ENCODE results near the gene COL6A6.
A peak's percentile ranks its signal among the peaks of the same experiment; 100 is the strongest.

COL6A6 gene, protein sequence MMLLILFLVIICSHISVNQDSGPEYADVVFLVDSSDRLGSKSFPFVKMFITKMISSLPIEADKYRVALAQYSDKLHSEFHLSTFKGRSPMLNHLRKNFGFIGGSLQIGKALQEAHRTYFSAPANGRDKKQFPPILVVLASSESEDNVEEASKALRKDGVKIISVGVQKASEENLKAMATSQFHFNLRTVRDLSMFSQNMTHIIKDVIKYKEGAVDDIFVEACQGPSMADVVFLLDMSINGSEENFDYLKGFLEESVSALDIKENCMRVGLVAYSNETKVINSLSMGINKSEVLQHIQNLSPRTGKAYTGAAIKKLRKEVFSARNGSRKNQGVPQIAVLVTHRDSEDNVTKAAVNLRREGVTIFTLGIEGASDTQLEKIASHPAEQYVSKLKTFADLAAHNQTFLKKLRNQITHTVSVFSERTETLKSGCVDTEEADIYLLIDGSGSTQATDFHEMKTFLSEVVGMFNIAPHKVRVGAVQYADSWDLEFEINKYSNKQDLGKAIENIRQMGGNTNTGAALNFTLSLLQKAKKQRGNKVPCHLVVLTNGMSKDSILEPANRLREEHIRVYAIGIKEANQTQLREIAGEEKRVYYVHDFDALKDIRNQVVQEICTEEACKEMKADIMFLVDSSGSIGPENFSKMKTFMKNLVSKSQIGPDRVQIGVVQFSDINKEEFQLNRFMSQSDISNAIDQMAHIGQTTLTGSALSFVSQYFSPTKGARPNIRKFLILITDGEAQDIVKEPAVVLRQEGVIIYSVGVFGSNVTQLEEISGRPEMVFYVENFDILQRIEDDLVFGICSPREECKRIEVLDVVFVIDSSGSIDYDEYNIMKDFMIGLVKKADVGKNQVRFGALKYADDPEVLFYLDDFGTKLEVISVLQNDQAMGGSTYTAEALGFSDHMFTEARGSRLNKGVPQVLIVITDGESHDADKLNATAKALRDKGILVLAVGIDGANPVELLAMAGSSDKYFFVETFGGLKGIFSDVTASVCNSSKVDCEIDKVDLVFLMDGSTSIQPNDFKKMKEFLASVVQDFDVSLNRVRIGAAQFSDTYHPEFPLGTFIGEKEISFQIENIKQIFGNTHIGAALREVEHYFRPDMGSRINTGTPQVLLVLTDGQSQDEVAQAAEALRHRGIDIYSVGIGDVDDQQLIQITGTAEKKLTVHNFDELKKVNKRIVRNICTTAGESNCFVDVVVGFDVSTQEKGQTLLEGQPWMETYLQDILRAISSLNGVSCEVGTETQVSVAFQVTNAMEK (N-terminal part only)

DNA sequence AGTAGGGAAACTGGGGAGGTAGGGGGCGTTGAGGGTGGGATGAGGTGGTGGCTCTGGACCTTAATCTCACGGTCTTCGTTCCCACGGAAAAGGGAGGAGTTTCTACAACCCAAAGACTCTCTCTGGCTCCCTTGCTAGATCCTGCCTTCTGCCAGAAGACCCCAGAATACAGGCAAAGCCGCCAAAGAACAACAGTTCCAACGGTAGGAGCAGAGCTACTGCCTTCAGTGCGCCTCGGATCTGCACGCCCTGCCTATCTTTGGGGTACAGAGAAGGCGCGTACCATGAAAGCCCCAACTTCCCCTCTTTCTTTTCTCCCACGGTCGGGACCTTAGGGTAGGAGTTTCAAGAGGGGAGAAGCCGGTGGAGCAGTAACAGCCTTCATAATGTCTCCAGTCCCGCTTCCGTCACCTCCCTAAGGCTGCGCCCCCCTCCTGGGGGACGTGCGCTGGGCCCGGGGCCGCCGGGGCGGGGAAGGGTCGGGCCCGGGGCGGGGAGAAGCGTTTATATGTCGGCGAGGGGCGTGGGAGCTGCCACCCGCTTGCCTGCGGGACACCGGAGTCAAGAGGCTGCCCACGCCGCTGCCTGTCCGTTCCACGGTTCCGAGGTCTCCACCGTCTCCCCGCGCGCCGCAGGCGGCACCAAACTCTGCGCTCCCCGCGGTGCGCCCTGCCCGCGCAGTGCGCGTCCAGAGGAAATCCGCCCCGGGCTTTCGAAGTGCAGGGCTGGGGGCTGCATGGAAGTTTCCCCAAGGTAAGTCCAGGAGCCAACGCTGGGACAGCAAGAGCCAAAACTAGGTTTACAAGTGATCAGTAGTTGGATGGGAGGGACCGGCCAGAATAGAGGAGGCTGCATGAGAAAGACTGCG lies at the start of gene COL6A6:
Gene COL6A6 (plus strand): TSS at position 533 of the 868 bp plus-strand sequence. CDS start 43,188 bp downstream, outside the sequence.
- Histone ChIP-seq H3K4me1 (ENCODE audit: control insufficient read depth in 5 of 5, insufficient read depth in 5 of 5, low read length in 5 of 5) (peaks cover 0 to 4% (median 0%) of the 10 kb centered on the region in 5 donors), H3K4me3 (ENCODE audit: low read depth in 1 of 5, low read length in 5 of 5) (peak within 1 kb of the TSS in 4 of 5 donors; percentile 13 to 59 (median 51)), H3K27me3 (ENCODE audit: control insufficient read depth in 5 of 5, insufficient read depth in 4 of 5, low read length in 5 of 5) (peaks cover 6 to 25% (median 19%) of the 10 kb centered on the region in 5 donors), H3K9ac (ENCODE audit: low read length in 5 of 5) (no peak within 1 kb of the TSS), H3K9me3 (ENCODE audit: control insufficient read depth in 5 of 5, low read length in 5 of 5) (no peaks in the 10 kb centered on the region), H3K36me3 (ENCODE audit: control insufficient read depth in 5 of 5, insufficient read depth in 5 of 5, low read length in 5 of 5) (no peaks in the 10 kb centered on the region), H3K27ac (ENCODE audit: low read depth, low read length) (no peak within 1 kb of the TSS)

DNA sequence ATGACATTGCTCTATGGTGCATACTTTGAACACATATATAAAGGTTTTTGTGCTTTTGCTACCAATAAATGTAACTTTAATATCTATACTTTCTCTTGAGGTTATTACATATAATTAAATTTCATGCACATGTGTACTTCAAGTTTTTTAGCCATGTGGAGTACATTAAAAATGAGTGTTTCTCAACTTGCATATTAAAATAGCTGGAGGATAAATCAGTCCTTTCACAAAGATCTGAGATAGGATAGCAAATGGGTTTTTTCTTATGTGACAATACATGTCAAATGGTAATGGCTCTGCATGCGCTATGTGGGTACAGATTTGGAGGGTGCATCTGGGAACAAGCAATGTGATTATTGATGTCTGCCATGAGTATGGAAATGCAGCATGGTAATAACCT lies 48.7 kb upstream of the COL6A6 start:
- Histone ChIP-seq H3K9me3 (ENCODE audit: control insufficient read depth in 5 of 5, low read length in 5 of 5) (no peaks in the 10 kb centered on the region), H3K4me1 (ENCODE audit: control insufficient read depth in 5 of 5, insufficient read depth in 5 of 5, low read length in 5 of 5) (peaks cover 0 to 10% (median 2%) of the 10 kb centered on the region in 5 donors), H3K36me3 (ENCODE audit: control insufficient read depth in 5 of 5, insufficient read depth in 5 of 5, low read length in 5 of 5) (no peaks in the 10 kb centered on the region), H3K27me3 (ENCODE audit: control insufficient read depth in 5 of 5, insufficient read depth in 4 of 5, low read length in 5 of 5) (no peaks in the 10 kb centered on the region), H3K4me3 (ENCODE audit: low read depth in 1 of 5, low read length in 5 of 5) (no peak overlapping the region), H3K9ac (ENCODE audit: low read length in 5 of 5) (no peak overlapping the region), H3K27ac (ENCODE audit: low read depth, low read length) (no peak overlapping the region)

DNA sequence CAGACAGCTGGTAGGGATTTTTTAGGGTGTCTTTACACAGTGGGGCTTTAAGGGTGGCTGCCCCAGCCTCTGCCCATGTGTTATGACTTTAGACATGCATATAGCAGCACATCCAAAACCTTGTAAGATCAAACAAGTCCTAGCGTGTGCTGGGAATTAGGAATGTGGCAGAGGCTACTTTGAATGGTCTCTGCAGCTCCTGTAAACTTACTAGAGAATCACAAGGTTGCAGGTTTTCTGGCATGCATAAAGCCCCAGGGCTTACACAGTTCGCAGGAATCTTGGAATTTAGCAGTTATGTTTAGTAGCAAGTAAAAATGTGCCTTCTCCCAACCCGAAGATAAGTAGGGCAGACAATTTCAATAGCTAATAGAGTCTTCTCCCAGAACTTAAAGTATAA lies 46.9 kb upstream of the COL6A6 start:
- H3K9me3 ChIP-seq (ENCODE audit: control insufficient read depth in 5 of 5, low read length in 5 of 5): no peaks in the 10 kb centered on the region
- no peaks in the 10 kb centered on the region for H3K36me3 ChIP-seq (ENCODE audit: control insufficient read depth in 5 of 5, insufficient read depth in 5 of 5, low read length in 5 of 5)
- H3K27me3 ChIP-seq (ENCODE audit: control insufficient read depth in 5 of 5, insufficient read depth in 4 of 5, low read length in 5 of 5): no peaks in the 10 kb centered on the region
- no peak overlapping the region for H3K27ac ChIP-seq (ENCODE audit: low read depth, low read length)
- peaks cover 0 to 10% (median 2%) of the 10 kb centered on the region in 5 donors for H3K4me1 ChIP-seq (ENCODE audit: control insufficient read depth in 5 of 5, insufficient read depth in 5 of 5, low read length in 5 of 5)
- H3K4me3 ChIP-seq (ENCODE audit: low read depth in 1 of 5, low read length in 5 of 5): no peak overlapping the region
- H3K9ac ChIP-seq (ENCODE audit: low read length in 5 of 5): no peak overlapping the region

DNA sequence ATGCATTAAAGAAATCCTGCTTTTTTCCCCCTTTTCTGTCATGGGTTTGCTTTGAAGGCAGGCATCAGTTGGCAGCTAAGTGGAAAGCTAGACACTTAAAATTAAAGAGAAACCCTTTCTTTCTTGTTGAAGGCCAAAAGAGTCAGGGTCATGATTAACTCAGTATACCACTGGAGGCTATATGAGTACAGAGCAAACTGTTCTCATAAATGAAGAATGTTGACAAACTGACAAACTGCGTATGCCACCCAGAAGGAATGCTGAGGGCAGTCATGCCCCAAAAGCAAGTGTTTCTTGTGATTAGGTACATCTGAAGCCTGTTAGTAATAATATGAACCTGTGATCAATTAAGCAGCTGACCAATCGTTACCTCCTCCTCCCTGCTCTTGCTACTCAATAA lies 43.6 kb upstream of the COL6A6 start:
- Histone ChIP-seq H3K4me1 (ENCODE audit: control insufficient read depth in 5 of 5, insufficient read depth in 5 of 5, low read length in 5 of 5) (peaks cover 0 to 10% (median 2%) of the 10 kb centered on the region in 5 donors), H3K27me3 (ENCODE audit: control insufficient read depth in 5 of 5, insufficient read depth in 4 of 5, low read length in 5 of 5) (no peaks in the 10 kb centered on the region), H3K9ac (ENCODE audit: low read length in 5 of 5) (no peak overlapping the region), H3K27ac (ENCODE audit: low read depth, low read length) (no peak overlapping the region), H3K4me3 (ENCODE audit: low read depth in 1 of 5, low read length in 5 of 5) (no peak overlapping the region), H3K9me3 (ENCODE audit: control insufficient read depth in 5 of 5, low read length in 5 of 5) (peaks cover 0 to 4% (median 0%) of the 10 kb centered on the region in 5 donors), H3K36me3 (ENCODE audit: control insufficient read depth in 5 of 5, insufficient read depth in 5 of 5, low read length in 5 of 5) (no peaks in the 10 kb centered on the region)

DNA sequence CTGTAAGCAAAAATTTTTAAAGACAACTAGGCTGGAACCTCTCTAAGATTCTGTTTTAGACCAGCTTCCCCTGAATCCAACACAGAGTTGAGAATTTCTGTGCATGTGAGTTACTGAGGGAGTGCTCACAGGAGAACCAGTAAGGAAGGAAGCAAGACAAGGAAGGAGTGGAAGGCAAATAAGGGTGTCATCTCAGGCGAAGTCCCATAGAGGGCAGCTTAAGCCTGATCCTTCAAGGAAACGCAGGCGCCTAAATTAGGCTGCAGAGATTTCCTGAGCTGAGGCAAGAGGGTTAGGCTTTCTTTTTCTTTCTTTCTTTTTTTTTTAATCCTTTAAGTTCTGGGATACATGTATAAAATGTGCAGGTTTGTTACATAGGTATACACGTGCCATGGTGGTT lies 36.2 kb upstream of the COL6A6 start:
- no peaks in the 10 kb centered on the region for H3K4me1 ChIP-seq (ENCODE audit: control insufficient read depth in 5 of 5, insufficient read depth in 5 of 5, low read length in 5 of 5)
- H3K9ac ChIP-seq (ENCODE audit: low read length in 5 of 5): no peak overlapping the region
- no peak overlapping the region for H3K4me3 ChIP-seq (ENCODE audit: low read depth in 1 of 5, low read length in 5 of 5)
- no peaks in the 10 kb centered on the region for H3K27me3 ChIP-seq (ENCODE audit: control insufficient read depth in 5 of 5, insufficient read depth in 4 of 5, low read length in 5 of 5)
- H3K27ac ChIP-seq (ENCODE audit: low read depth, low read length): no peak overlapping the region
- H3K9me3 ChIP-seq (ENCODE audit: control insufficient read depth in 5 of 5, low read length in 5 of 5): no peaks in the 10 kb centered on the region
- no peaks in the 10 kb centered on the region for H3K36me3 ChIP-seq (ENCODE audit: control insufficient read depth in 5 of 5, insufficient read depth in 5 of 5, low read length in 5 of 5)

DNA sequence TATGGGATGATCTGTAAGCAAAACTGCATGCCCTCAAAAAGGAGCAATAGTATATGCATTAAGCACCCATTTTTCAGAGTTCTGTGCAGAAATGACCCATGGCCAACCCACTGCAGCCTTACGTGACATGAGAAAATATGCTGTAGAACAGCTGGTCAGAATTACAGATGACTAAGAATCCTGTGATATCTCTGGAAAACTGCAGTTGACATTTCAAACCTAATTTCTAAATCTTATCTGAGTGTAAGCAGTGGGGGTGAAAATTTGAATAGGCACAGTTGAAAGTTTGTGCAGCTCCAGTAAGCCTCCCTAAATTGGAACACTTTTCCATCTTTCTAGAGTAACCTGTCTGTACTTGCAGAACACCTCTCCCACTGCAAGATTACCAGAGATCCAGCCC lies 28.7 kb upstream of the COL6A6 start:
- no peak overlapping the region for H3K9ac ChIP-seq (ENCODE audit: low read length in 5 of 5)
- peaks cover 0 to 2% (median 0%) of the 10 kb centered on the region in 5 donors for H3K4me1 ChIP-seq (ENCODE audit: control insufficient read depth in 5 of 5, insufficient read depth in 5 of 5, low read length in 5 of 5)
- H3K9me3 ChIP-seq (ENCODE audit: control insufficient read depth in 5 of 5, low read length in 5 of 5): no peaks in the 10 kb centered on the region
- H3K27ac ChIP-seq (ENCODE audit: low read depth, low read length): peak overlapping the region; percentile 8
- no peaks in the 10 kb centered on the region for H3K36me3 ChIP-seq (ENCODE audit: control insufficient read depth in 5 of 5, insufficient read depth in 5 of 5, low read length in 5 of 5)
- H3K27me3 ChIP-seq (ENCODE audit: control insufficient read depth in 5 of 5, insufficient read depth in 4 of 5, low read length in 5 of 5): no peaks in the 10 kb centered on the region
- no peak overlapping the region for H3K4me3 ChIP-seq (ENCODE audit: low read depth in 1 of 5, low read length in 5 of 5)

DNA sequence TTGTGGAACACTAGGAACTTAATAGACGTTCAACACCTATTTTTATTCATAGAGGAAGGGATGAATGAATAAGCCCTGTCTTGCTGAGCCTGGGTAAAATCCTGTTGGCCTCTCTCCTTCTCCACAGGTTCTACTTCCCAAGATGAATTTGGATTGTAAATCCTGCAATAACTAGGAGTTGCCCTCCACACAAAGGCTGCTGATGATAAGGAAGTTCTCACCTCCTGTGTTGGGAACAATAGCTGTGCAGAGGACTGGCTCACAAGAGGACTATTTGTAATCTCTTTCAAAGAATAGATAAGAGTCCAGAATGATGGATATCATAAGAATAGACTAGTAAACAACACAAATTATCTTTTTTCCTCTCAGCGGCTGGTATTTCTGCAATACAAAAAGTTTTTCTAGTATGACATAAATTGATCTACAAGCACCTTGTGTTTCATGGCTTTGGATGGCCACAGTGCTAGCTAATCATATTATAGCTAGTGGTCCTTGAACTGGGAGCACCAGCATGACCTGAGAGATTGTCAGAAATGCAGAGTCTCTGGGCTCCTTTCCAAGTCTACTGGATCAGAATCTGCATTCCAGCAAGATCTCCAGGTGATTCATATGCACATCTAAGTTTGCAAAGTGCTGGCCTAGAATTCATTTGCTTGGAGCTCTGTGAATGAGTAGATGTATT lies 28.1 kb upstream of the COL6A6 start:
- Histone ChIP-seq H3K9ac (ENCODE audit: low read length in 5 of 5) (no peak overlapping the region), H3K36me3 (ENCODE audit: control insufficient read depth in 5 of 5, insufficient read depth in 5 of 5, low read length in 5 of 5) (no peaks in the 10 kb centered on the region), H3K9me3 (ENCODE audit: control insufficient read depth in 5 of 5, low read length in 5 of 5) (no peaks in the 10 kb centered on the region), H3K27me3 (ENCODE audit: control insufficient read depth in 5 of 5, insufficient read depth in 4 of 5, low read length in 5 of 5) (no peaks in the 10 kb centered on the region), H3K27ac (ENCODE audit: low read depth, low read length) (peak overlapping the region; percentile 8), H3K4me1 (ENCODE audit: control insufficient read depth in 5 of 5, insufficient read depth in 5 of 5, low read length in 5 of 5) (peaks cover 0 to 2% (median 0%) of the 10 kb centered on the region in 5 donors), H3K4me3 (ENCODE audit: low read depth in 1 of 5, low read length in 5 of 5) (no peak overlapping the region)

DNA sequence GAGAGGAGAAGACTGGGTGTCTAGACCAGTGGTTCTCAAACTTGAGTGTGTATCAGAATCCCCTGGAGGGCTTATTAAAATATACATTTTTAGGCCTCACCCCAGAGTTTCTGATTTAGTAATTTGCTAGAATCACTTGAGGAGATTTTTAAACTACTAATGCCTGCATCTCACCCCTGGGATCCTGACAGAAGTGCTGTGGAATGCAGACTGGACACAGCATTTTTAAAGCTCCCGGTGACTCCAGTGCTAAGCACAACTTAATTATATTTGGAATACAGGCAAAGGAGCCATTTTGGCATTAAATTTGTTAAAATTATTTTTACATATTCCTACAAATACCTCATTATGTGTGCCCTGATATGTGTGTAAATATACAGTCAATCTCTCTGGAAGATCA lies 26.7 kb upstream of the COL6A6 start:
- Histone ChIP-seq H3K9me3 (ENCODE audit: control insufficient read depth in 5 of 5, low read length in 5 of 5) (no peaks in the 10 kb centered on the region), H3K27me3 (ENCODE audit: control insufficient read depth in 5 of 5, insufficient read depth in 4 of 5, low read length in 5 of 5) (no peaks in the 10 kb centered on the region), H3K4me1 (ENCODE audit: control insufficient read depth in 5 of 5, insufficient read depth in 5 of 5, low read length in 5 of 5) (peaks cover 0 to 2% (median 0%) of the 10 kb centered on the region in 5 donors), H3K9ac (ENCODE audit: low read length in 5 of 5) (no peak overlapping the region), H3K36me3 (ENCODE audit: control insufficient read depth in 5 of 5, insufficient read depth in 5 of 5, low read length in 5 of 5) (no peaks in the 10 kb centered on the region), H3K27ac (ENCODE audit: low read depth, low read length) (no peak overlapping the region), H3K4me3 (ENCODE audit: low read depth in 1 of 5, low read length in 5 of 5) (no peak overlapping the region)

DNA sequence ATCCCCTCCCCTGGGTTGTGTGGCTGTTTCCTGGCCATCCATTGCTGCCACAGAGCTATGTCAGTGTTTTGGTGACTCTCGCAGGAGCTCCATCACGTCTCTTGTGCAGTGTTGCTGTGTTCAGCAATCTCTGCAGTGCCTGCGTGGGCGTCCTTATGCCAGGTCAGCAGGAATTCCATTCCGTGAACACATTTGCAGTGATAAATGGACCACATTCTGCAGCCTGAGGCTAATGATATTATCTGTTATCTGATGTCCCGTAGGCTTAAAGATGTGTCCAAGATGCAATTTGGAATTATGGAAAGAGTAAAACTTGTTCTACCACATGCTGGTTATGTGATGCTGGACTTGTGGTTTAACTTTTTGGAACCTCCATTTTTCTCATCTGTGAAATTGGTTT lies 25.5 kb upstream of the COL6A6 start:
- Histone ChIP-seq H3K36me3 (ENCODE audit: control insufficient read depth in 5 of 5, insufficient read depth in 5 of 5, low read length in 5 of 5) (no peaks in the 10 kb centered on the region), H3K9me3 (ENCODE audit: control insufficient read depth in 5 of 5, low read length in 5 of 5) (no peaks in the 10 kb centered on the region), H3K4me3 (ENCODE audit: low read depth in 1 of 5, low read length in 5 of 5) (no peak overlapping the region), H3K9ac (ENCODE audit: low read length in 5 of 5) (no peak overlapping the region), H3K27me3 (ENCODE audit: control insufficient read depth in 5 of 5, insufficient read depth in 4 of 5, low read length in 5 of 5) (no peaks in the 10 kb centered on the region), H3K27ac (ENCODE audit: low read depth, low read length) (no peak overlapping the region), H3K4me1 (ENCODE audit: control insufficient read depth in 5 of 5, insufficient read depth in 5 of 5, low read length in 5 of 5) (peaks cover 0 to 2% (median 0%) of the 10 kb centered on the region in 5 donors)
